HG02840 (cell line): Measurements from ENCODE around the gene PHC2.
"Not testable (repeated sequence)": the region's sequence is repeated elsewhere in the genome, so short reads cannot be mapped to it uniquely, and the experiment has no call there.

ENCODE experiments used
- ATAC-seq: cut with Tn5 transposase; IDR thresholded peaks from one replicate; pipeline ENCODE4 v1.9.1; 2021; ENCODE audit warnings: mild to moderate bottlenecking, moderate library complexity, moderate number of reproducible peaks; ENCODE audit not compliant: unreplicated experiment, low FRiP score

Gene PHC2

DNA sequence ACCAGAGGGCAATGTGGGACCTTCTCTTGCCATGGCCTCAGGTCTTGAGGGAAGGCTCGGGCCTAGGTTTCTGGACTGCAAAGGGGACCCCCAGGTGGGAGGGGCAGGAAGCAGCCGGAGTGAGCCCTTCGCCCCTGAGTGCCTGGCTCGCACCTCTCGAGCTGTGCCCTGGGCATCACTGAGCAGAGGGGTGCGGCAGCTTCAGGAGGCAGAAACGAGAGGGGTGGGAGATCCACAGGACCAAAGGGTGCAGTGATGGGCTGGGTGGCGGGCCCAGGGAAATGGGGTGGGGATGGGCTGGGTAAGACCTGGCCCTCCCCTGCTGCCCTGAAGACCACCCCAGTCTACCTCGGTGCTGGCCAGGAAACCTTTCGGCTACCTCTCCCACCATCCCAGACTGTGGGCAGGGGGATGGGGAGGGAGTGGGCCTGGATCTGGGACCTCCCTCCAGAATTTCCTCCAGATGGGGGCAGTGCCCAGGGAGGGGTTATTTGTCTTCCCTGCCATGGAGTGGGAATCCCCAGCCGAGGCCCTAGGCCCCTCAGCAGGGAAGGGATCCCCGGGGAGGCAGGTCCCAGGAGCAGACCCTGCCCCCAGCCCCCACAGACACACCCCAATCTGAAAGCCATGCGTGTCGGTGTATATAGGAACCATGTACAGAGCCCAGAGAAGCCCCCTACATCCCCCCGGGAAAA is 131.3 kb downstream of the PHC2 start:
- no peak for ATAC-seq

DNA sequence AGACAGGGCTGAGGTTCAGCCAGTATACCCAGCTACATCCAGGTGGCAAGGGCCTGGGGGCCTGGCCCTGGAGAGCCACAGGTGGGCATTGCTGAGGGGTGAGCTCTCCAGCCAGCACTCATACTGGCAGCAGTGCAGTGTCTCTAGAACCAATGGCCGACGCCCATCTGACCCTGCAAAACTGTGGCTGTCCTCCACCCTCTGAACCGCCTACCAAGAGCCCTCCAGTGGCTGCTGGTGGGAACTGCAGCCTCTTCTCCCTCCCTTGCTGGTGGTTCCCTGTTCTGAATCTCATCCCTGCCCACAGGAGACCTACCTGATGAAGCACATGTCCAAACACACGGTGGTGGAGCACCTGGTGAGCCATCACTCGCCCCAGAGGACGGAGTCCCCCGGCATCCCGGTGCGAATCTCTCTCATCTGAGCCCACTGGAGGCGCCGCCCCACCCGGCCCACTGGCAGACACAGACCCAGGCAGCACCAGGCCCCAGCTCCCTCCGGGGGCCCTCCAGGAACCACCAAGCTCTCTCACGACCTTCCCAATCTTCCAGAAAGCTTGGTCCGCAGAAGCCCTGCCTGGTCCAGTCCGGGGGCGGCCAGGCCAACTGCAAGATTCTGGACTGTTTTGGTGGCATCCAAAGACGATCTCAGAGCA is 132.1 kb downstream of the PHC2 start:
- no peak for ATAC-seq

DNA sequence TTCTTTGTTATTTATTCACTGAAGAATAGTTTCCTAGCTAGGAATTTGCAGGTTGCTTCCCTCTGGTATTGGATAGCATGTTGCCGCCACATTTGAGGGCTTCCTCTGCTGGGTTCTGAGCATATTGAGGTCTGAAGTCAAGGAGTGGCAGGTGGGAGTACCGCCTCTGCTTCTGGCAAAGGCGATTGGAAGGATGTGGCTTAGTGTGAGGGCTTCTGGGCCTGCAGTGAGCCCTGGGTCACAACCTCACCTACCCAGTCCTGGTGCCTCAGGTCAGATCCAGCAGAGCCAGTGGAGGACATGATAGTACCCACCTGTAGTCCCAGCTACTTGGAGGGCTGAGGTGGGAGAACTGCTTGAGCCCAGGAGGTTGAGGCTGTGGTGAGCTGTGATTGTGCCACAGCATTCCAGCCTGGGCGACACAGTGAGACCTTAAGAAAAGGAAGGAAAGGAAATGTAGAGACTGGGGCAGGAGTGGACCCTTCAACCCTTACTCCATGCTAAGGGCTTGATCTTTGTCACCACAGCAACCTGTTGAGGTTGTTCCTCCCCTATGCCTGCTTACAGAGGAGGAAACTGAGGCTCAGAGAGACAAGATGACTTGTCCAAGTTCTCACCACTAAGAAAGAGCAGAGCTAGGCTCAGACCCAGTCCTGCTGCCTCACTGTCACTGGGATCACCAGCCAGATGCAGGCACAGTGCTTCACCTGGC is 132.8 kb downstream of the PHC2 start:
- ATAC-seq = no peak

DNA sequence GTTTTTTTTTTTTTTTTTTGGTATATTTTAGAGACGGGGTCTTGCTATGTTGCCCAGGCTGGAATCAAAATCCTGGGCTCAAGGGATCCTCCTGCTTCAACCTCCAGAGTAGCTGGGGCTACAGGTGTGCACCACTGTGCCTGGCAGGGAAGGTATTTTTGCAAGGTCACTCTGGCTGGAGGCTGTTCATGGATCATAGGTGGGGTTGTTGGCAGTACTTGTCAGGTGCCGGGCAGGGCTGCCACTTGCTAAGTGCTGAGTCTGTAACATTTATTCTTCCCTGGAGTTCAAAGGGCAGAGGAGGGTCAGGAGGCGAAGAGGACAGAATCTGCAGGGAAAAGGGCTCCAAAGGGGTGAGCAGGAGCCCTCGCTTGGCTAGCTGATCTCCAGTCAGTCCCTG is 134.1 kb downstream of the PHC2 start:
- no peak for ATAC-seq

DNA sequence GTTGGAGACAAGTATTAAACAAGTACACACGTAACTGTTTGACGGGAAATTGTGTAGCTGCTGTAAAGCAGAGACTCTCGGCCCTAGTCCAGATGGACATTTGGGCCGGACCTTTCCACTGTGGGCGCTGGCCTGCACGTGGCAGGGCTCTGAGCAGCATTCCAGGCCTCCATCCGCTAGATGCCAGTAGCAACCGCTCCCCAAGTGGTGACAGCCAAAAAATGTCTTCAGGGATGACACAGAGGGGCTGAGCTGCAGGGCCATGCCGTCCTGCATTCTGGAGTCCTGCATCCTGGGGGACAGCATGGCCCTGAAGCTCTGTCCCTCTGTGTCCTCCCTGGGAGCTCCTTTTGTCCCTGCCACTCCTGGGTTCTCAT is 134.8 kb downstream of the PHC2 start:
- no peak for ATAC-seq

DNA sequence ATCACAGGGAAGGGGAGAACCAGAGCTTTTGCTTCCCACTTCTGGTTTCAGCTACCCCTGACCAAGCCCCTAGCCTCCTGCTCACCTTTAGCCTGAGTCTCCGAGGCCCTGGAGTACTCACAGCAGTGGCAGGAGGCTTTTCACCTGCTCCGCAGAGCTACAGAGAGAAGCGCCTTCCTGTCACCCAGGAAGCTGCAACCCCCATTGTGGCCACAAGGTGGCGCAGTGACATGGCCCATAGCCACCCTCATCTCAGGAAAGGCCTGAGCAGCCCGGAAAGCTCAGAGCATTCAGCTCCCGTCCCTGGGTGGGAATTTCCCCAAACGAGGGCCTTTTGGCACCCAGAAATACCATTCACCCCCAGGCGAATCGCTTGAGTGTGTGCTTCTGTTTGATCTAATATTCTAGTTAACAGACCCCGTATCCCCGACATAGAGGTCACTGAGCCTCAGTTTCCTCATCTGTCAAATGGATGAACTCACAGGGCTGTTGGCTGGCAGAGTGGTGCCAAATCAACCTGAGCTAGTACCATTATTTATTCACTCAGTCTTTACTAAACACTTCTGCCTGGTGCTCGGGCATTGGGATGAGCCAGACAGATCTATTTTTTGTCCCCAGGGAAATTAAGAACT is 135.3 kb downstream of the PHC2 start:
- no peak for ATAC-seq

DNA sequence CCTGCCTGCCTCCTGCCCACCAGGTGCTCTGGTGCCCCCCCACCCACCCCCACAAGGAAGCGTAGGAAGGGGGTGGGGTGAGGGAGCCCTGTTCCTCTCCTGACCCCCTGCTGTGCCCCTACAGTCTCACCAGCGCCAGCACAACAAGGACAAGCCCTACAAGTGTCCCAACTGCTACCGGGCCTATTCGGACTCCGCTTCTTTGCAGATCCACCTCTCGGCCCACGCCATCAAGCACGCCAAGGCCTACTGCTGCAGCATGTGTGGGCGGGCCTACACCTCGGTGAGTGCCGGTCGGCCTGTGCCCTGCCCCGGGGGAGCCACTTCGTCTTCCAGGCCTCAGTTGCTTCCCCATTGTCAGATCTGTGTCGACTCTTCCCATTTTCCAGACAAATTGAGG is 135.9 kb downstream of the PHC2 start:
- ATAC-seq = no peak

DNA sequence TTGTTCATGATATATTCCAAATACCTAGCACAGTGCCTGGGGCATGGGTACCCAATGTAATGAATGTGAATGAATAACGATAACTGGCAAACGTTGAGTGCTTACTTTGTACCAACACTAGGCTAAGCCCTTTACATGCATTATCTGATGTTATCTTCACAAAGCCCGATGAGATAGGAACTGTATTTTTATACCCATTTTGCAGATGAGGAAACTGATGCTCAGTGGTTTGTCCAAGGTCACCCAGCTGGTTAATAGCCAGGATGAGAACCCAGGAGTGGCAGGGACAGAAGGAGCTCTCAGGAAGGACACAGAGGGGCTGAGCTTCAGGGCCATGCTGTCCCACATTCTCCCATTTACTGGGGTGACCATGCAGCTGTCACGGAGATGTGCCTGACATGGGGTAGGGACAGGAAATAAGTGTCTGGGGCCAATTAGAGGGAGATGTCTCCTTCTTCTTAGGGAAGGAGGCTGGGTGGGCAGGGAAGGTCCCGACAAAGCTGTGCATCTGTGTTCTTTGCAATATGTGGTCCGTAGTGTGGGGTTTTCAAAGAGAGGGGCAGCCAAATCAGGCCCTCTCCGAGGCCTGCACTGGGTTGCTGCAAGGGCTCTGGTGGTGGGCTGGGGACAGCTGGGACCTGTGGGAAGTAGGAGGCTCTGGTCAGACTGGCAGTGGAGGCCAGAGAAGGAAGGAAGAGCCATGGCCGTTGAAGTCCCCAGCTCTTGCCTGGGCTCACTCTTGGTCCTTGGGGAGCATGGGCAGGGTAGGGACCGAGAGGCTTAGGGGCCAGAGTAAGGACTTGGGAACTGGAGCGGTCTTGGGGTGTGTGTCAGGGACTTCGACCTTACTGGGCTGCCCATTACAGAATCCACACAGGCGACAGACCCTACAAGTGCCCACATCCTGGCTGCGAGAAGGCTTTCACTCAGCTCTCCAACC is 136.6 kb downstream of the PHC2 start:
- ATAC-seq = no peak

DNA sequence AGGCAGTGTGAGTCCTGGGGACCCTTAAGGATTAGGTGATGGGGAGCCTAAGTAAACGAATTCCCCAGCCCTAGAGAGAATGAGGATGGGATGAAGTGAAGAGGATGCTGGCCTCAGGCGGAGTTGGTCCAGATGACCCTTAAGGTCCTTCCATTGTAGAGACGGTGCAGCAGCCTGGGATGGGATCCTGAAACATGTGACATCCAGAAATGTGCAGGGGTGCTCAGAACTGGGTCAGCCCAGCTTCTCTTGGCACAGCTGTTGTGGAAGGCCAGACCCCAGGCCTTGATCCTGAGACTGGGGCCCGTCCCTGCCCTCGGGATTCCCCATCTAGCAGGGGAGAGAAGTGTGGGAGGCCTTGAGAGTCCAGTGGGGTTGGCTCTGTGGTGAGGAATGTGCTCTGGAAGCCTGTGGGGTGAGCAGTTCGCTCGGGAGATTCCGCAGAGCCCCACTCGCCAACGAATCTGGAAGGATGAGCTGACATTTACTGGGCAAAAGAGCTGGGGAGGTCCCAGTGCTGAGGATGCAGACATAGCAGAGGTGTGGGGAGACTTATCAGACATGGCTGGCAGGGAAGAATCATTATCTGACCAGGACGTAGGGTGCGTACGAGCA is 138.1 kb downstream of the PHC2 start:
- ATAC-seq = no peak

DNA sequence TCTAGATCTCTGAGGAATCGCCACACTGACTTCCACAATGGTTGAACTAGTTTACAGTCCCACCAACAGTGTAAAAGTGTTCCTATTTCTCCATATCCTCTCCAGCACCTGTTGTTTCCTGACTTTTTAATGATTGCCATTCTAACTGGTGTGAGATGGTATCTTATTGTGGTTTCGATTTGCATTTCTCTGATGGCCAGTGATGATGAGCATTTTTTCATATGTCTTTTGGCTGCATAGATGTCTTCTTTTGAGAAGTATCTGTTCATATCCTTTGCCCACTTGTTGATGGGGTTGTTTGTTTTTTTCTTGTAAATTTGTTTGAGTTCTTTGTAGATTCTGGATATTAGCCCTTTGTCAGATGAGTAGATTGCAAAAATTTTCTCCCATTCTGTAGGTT is 140.3 kb downstream of the PHC2 start:
- ATAC-seq = not testable (repeated sequence)

DNA sequence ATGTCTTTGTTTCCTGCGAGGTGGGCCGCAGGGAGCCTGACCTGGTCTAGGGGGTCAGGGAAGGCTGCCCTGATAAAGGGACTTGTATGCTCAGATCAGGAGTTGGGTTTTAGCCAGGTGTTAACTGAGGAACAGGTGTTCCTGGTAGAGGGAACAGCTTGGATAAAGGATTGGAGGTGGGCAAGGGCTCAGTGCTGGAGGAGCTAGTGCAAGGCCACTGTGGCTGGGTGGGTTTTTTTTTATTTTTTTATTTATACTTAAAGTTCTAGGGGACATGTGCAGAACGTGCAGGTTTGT is 141.1 kb downstream of the PHC2 start:
- no peak for ATAC-seq

DNA sequence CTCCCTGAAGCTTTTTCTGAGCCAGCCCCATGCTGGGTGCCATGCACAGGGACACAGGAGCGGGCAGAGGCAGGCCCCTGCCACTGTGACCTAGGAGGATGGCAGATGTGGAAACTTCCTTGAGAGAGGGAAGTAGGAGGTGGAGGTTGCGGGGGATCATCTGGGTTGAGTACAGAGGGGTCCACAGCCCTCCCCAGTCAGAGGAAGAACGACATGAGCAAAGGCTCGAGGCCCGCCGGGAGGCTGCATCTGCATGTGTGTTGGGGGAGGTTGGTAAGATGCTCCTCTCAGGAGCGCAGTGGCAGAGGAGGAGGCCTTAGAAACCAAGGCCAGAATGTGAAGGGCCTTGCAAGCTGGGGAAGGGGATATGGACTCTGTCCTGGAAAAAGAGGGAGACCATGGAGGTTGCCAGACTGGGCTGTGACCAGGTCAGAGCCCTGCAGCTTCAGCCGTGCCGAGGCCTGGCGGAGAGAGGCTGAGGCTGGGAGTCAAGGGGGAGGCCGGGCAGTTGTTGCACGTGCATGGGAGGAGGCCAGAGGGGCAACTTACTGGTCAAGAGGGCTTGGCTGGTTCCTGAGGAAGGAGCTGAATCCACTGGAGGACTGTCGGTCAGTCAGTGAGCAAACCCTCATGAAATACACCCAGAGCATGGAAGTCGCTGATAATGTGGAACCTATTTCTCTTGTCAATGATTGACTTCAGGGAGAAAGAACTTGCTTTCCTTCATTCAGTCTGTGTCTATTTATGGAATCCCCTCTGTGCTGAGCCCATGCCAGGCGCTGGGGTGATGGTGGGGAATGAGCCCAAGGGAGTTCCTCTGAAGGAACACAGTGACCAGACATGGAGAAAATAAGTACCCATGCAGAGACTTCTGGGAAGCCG is 141.7 kb downstream of the PHC2 start:
- no peak for ATAC-seq

DNA sequence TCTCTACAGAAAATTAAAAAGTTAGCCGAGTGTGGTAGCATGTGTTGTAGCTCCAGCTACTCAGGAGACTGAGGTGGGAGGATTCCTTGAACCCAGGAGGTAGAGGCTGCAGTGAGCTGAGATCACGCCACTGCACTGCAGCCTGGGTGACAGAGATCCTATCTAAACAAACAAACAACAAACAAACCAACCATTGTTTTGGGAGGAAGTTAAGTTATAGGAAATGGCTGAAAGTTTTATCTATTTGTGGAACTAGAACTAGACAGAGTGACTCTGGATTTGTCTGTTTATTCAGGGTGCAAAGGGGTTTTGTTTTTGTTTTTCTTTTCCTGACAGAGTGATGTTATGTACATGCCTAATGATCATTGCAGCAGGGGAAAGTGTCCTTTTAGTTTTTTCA is 143.6 kb downstream of the PHC2 start:
- ATAC-seq = no peak

DNA sequence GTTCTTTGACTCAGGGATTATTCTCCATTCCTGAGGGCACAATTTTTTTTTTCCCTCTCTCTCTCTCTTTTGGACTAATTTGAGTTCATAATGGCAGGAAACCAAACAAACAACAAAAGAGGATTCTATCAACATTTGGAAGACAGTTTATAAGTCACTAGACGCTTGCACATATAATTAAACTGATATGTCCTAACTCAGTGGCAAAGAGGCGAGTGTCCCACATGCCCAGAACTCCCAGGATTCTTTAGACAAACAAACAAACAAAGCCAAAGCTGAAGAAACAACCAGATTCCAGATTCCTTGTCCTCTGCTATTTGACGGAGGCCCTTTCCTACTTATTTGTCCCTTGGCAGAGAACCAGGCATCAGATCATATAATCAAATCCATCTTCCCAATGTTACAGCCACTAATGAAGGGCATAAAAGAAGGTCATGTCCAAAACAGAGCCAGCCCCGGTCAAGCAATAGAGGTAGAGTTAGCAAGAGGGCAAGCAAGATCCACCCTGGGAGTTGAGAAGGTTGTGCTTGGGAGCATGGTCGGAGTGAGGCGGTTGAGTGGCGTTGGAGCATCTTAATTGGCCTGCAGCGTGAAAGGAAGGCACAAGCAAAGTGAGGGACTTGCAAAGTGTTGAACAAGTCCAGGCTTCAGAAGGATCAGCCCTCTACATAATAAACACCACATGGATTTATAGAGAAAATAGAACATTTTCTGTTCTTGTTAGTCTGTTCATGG is 144.3 kb downstream of the PHC2 start:
- no peak for ATAC-seq

DNA sequence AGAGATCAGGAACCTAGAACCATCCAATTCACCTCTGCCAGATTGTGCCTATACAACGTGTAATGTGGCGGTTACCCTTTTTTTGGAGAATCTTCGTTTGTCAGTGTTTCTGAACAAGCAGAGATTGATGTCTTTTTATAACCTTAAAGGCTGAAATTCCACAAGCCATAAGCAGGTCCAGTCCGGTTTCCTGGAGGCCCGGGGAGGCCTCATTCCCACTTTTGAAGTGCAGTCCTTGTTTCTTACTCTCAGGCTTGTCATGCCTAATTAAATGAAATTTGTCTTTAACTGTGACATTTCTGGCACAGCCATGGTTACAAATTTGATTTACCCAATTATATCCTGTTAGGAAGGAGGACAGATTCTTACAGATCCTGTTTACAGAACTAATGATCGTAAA is 146.8 kb downstream of the PHC2 start:
- no peak for ATAC-seq

DNA sequence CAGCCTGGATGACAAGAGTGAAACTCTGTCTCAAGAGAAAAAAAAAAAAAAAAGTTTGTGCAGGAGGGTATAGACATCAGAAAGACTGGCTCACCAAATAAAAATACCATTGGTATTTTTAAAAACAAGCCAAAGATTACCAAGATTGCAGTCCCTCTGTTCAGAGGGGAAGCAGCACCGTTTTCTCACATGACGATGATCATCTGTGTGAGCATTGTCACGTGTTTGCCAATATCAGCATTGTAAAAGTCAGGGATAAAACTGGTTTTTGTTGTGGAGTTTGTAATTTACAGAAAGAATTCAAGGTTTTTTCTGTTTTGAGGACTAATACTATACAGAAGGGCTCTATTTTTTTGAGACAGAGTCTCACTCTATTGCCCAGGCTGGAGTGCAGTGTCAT is 148.1 kb downstream of the PHC2 start:
- no peak for ATAC-seq

DNA sequence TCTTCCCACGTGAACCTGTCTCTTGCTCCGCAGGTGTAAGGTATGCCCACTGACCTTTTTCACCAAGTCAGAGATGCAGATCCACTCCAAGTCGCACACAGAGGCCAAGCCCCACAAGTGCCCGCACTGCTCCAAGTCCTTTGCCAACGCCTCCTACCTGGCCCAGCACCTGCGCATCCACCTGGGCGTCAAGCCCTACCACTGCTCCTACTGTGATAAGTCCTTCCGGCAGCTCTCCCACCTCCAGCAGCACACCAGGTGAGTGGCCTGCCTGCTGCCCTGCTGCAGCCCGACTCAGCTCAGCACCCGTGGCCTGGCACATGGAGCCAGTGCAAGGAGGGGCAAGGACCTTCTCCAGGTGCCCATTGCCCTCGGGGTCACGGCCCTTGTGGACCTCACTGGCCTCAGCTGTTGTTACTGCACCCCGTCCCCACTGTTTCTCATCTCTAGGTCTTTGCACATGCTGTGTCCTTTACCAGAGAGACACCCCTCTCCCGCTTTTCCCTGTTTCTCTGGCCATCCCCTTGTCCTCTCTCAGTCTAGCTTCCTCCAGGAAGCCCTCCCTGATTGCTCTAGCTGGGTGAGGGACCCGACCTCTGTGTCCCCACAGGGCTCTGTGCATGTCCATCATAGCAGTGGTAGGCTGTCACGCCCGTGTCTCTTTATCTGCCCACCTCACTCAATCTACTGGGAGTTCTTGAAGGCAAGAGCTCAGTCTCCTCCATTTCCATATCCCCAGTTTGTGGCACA is 149.2 kb downstream of the PHC2 start:
- ATAC-seq = no peak
